HepG2 (cell line): ENCODE data around the gene GALR2. TPM values are rescaled to one million over a fixed set of nuclear protein-coding genes. Genes with fewer than 3 reads are reported as not detected.

Experiments used
- BORCS8-MEF2B ChIP-seq: sonication (generic); formaldehyde crosslinking; IDR thresholded peaks from 2 replicates; pipeline ENCODE4 v1.8.0; 2022; ENCODE audit warnings: mild to moderate bottlenecking, missing genetic modification reagents
- GZF1 ChIP-seq: sonication (generic); formaldehyde crosslinking; IDR thresholded peaks from 2 replicates; pipeline ENCODE4 v1.5.1; 2020; ENCODE audit warnings: mild to moderate bottlenecking, missing genetic modification reagents
- MYC ChIP-seq: sonication (generic); formaldehyde crosslinking; IDR thresholded peaks from 2 replicates; pipeline ENCODE4 v1.9.0; 2021; ENCODE audit warnings: missing genetic modification reagents, borderline replicate concordance
- ONECUT2 ChIP-seq: sonication (generic); formaldehyde crosslinking; IDR thresholded peaks from 2 replicates; pipeline ENCODE4 v1.4.0; 2020; ENCODE audit warnings: missing genetic modification reagents
- PTBP1 ChIP-seq: fragments of 200-400 bp; formaldehyde crosslinking; IDR thresholded peaks from 2 replicates; pipeline ENCODE4 v1.6.1; 2018; ENCODE audit warnings: low read length, low read depth; ENCODE audit not compliant: poor library complexity, severe bottlenecking
- RXRB ChIP-seq: IDR thresholded peaks from 2 replicates; pipeline ENCODE4 v1.6.1; 2016; ENCODE audit warnings: borderline replicate concordance, missing genetic modification reagents, missing compliant biosample characterization
- ZNF263 ChIP-seq: sonication (generic); formaldehyde crosslinking; IDR thresholded peaks from 2 replicates; pipeline ENCODE4 v1.4.0; 2020; ENCODE audit warnings: missing genetic modification reagents
- ZNF318 ChIP-seq: sonication (generic); formaldehyde crosslinking; IDR thresholded peaks from 2 replicates; pipeline ENCODE4 v1.4.0; 2020; ENCODE audit warnings: mild to moderate bottlenecking, missing genetic modification reagents
- polyA plus RNA-seq, 8 experiments: library from polyadenylated mRNA; depleted of rRNA in 3 of 8; stranded (reverse) in 7 of 8; unstranded in 1 of 8; fragments of >200 nt; fragmentation: Illumina TruSeq in 4 of 8; extraction: Trizol in 4 of 8; gene quantifications; 2 replicates each; pipeline versions ENCODE4 v1.2.1 to v1.2.3, GENCODE V29; 2011 to 2016; ENCODE audit warnings: low read depth in 4 of 8, missing spikeins in 1 of 8, mixed read lengths in 1 of 8; ENCODE audit not compliant: insufficient read depth in 1 of 8
- total RNA-seq, 5 experiments: library from RNA; depleted of rRNA; stranded (reverse); fragments of >200 nt; fragmentation: Illumina TruSeq; extraction: Trizol; gene quantifications; 2 replicates each; pipeline ENCODE4 v1.2.3, GENCODE V29; 2016; ENCODE audit warnings: low read depth in 1 of 5
- TF ChIP-seq, protein P1 (sequence below): sonication (generic); formaldehyde crosslinking; IDR thresholded peaks from 2 replicates; pipeline ENCODE4 v1.5.0; 2020; ENCODE audit warnings: mild to moderate bottlenecking, missing genetic modification reagents, borderline replicate concordance

GALR2 gene
- total and polyA plus RNA-seq, 2 of the 13 experiments (the other 11 are each of a cell fraction or from before 2014, with no cell fraction given), result 0.48 to 0.58 TPM

GRCh38 chr17:76072148-76072858, 2.3 kb upstream of the GALR2 start, which contains the start of gene SRP68 (continued):
- TF ChIP-seq, protein P1, sequence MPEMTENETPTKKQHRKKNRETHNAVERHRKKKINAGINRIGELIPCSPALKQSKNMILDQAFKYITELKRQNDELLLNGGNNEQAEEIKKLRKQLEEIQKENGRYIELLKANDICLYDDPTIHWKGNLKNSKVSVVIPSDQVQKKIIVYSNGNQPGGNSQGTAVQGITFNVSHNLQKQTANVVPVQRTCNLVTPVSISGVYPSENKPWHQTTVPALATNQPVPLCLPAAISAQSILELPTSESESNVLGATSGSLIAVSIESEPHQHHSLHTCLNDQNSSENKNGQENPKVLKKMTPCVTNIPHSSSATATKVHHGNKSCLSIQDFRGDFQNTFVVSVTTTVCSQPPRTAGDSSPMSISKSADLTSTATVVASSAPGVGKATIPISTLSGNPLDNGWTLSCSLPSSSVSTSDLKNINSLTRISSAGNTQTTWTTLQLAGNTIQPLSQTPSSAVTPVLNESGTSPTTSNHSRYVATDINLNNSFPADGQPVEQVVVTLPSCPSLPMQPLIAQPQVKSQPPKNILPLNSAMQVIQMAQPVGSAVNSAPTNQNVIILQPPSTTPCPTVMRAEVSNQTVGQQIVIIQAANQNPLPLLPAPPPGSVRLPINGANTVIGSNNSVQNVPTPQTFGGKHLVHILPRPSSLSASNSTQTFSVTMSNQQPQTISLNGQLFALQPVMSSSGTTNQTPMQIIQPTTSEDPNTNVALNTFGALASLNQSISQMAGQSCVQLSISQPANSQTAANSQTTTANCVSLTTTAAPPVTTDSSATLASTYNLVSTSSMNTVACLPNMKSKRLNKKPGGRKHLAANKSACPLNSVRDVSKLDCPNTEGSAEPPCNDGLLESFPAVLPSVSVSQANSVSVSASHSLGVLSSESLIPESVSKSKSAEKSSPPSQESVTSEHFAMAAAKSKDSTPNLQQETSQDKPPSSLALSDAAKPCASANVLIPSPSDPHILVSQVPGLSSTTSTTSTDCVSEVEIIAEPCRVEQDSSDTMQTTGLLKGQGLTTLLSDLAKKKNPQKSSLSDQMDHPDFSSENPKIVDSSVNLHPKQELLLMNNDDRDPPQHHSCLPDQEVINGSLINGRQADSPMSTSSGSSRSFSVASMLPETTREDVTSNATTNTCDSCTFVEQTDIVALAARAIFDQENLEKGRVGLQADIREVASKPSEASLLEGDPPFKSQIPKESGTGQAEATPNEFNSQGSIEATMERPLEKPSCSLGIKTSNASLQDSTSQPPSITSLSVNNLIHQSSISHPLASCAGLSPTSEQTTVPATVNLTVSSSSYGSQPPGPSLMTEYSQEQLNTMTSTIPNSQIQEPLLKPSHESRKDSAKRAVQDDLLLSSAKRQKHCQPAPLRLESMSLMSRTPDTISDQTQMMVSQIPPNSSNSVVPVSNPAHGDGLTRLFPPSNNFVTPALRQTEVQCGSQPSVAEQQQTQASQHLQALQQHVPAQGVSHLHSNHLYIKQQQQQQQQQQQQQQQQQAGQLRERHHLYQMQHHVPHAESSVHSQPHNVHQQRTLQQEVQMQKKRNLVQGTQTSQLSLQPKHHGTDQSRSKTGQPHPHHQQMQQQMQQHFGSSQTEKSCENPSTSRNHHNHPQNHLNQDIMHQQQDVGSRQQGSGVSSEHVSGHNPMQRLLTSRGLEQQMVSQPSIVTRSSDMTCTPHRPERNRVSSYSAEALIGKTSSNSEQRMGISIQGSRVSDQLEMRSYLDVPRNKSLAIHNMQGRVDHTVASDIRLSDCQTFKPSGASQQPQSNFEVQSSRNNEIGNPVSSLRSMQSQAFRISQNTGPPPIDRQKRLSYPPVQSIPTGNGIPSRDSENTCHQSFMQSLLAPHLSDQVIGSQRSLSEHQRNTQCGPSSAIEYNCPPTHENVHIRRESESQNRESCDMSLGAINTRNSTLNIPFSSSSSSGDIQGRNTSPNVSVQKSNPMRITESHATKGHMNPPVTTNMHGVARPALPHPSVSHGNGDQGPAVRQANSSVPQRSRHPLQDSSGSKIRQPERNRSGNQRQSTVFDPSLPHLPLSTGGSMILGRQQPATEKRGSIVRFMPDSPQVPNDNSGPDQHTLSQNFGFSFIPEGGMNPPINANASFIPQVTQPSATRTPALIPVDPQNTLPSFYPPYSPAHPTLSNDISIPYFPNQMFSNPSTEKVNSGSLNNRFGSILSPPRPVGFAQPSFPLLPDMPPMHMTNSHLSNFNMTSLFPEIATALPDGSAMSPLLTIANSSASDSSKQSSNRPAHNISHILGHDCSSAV, result no peak
- TF ChIP-seq BORCS8-MEF2B, result peak; percentile 97
- TF ChIP-seq MYC (CRISPR knock-in tag), result peak; percentile 93
- peak; percentile 92 for TF ChIP-seq PTBP1
- TF ChIP-seq ZNF318, result peak; percentile 52; the same call in 1 of the 2 replicates
- TF ChIP-seq GZF1 (CRISPR knock-in tag), result no peak
- peak; percentile 73 for TF ChIP-seq RXRB (CRISPR knock-in tag)
- no peak for TF ChIP-seq ONECUT2 (CRISPR knock-in tag)
- TF ChIP-seq ZNF263 (CRISPR knock-in tag), result no peak; the same call in none of the 2 replicates
